ENCODE measurements around the gene MFF.
"Not testable (repeated sequence)": the region's sequence is repeated elsewhere in the genome, so short reads cannot be mapped to it uniquely, and the experiment has no call there.

Gene MFF

GRCh38 chr2:227377467-227378351 lies 52.7 kb downstream of the MFF start:
- no peak for DNase-seq (ENCODE audit: low read depth)

GRCh38 chr2:227378371-227378782 lies 53.3 kb downstream of the MFF start:
- DNase-seq (ENCODE audit: low read depth): no peak

- no peak for DNase-seq (ENCODE audit: low read depth)
Measured at GRCh38 chr2:227379095-227379494, 54.0 kb downstream of the MFF start, which contains the start of gene TM4SF20. Gene TM4SF20, minus strand, starts transcription at chr2:227379306. Its CDS starts 38 bp downstream, at chr2:227379268.

- not testable (repeated sequence) for DNase-seq (ENCODE audit: low read depth)
Measured at GRCh38 chr2:227382241-227382835, 57.3 kb downstream of the MFF start.

- DNase-seq (ENCODE audit: low read depth): no peak
Measured at GRCh38 chr2:227383686-227384085, 58.6 kb downstream of the MFF start.

GRCh38 chr2:227386630-227387029 lies 61.6 kb downstream of the MFF start:
- no peak for DNase-seq (ENCODE audit: low read depth)

GRCh38 chr2:227387583-227387982 lies 62.5 kb downstream of the MFF start, which contains the start of gene SCYGR1:
Gene SCYGR1, minus strand, starts transcription at chr2:227387949. Its CDS starts 0 bp downstream, at chr2:227387949.
- DNase-seq (ENCODE audit: low read depth): not testable (repeated sequence)

- peak; percentile 90 for DNase-seq (ENCODE audit: low read depth)
Measured at GRCh38 chr2:227388537-227389011, 63.5 kb downstream of the MFF start.

- DNase-seq (ENCODE audit: low read depth): no peak
Measured at GRCh38 chr2:227389231-227389630, 64.2 kb downstream of the MFF start.

GRCh38 chr2:227389661-227390060 lies 64.6 kb downstream of the MFF start:
- DNase-seq (ENCODE audit: low read depth): no peak

GRCh38 chr2:227390468-227391256 lies 65.6 kb downstream of the MFF start:
- no peak for DNase-seq (ENCODE audit: low read depth)

- no peak for DNase-seq (ENCODE audit: low read depth)
Measured at GRCh38 chr2:227394401-227394800, 69.3 kb downstream of the MFF start.

- no peak for DNase-seq (ENCODE audit: low read depth)
Measured at GRCh38 chr2:227395556-227395955, 70.5 kb downstream of the MFF start.

- DNase-seq (ENCODE audit: low read depth): no peak
Measured at GRCh38 chr2:227397562-227397961, 72.5 kb downstream of the MFF start.

GRCh38 chr2:227398684-227399670 lies 73.9 kb downstream of the MFF start:
- DNase-seq (ENCODE audit: low read depth): no peak

- no peak for DNase-seq (ENCODE audit: low read depth)
Measured at GRCh38 chr2:227401550-227401949, 76.5 kb downstream of the MFF start.

- DNase-seq (ENCODE audit: low read depth): no peak
Measured at GRCh38 chr2:227402321-227402720, 77.3 kb downstream of the MFF start.

- no peak for DNase-seq (ENCODE audit: low read depth)
Measured at GRCh38 chr2:227402959-227403358, 77.9 kb downstream of the MFF start.

- DNase-seq (ENCODE audit: low read depth): no peak
Measured at GRCh38 chr2:227404585-227405271, 79.7 kb downstream of the MFF start.

Measured in non-pigmented ciliary epithelial cell (primary cell).